Hematopoietic multipotent progenitor cell (in vitro differentiated cells): ENCODE measurements around the gene WIPF1. TPM values are rescaled to one million over a fixed set of nuclear protein-coding genes. Genes with fewer than 3 reads are reported as not detected.

Experiments
- DNase-seq, 3 donors: peaks; one replicate each; pipeline ENCODE4 v3.0.0-alpha.2; 2011 to 2015; ENCODE audit warnings: low read depth in 2 of 3, low spot score in 2 of 3
- total RNA-seq: library from RNA; depleted of rRNA; stranded (reverse); fragments of >200 nt; gene quantifications from one replicate; pipeline ENCODE4 v1.2.3, GENCODE V29; 2012

Gene WIPF1, protein sequence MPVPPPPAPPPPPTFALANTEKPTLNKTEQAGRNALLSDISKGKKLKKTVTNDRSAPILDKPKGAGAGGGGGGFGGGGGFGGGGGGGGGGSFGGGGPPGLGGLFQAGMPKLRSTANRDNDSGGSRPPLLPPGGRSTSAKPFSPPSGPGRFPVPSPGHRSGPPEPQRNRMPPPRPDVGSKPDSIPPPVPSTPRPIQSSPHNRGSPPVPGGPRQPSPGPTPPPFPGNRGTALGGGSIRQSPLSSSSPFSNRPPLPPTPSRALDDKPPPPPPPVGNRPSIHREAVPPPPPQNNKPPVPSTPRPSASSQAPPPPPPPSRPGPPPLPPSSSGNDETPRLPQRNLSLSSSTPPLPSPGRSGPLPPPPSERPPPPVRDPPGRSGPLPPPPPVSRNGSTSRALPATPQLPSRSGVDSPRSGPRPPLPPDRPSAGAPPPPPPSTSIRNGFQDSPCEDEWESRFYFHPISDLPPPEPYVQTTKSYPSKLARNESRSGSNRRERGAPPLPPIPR
- total RNA-seq, result 26.7 TPM

DNA sequence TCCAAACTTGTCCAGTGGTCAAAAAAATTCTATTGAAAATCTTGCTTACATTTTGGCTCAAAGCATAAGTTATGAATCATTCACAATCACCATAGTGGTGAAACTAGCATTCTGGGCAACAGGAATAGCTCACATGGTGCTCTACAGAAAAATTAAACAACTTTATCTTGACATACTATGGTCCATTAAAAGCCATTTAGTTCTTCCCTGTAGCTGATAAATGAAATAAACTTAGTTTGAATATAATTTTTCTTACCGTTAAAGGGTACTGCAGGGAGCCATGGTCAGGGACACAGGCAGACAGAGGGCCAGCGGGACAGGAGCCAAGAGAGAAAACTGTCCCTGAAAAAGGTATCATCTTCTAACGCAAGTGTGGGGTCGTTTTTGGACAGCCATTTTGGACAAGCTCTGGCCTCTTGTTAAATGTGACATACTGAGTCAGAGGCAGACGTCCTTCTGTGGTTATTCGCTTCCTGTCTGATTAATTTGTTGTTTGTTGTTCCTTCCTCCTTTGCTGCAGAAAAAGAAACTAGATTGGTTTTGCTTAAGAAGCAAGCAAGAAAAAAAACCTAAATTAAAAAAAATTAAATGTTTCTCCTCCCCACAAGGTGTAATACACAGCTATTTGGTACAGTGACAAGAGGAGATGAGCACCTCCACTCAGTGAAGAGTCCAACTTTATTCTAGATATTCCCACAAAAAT is at the start of gene WIPF1:
TSS of gene WIPF1 (minus strand) at position 460 of the 703 bp plus-strand sequence. CDS start 12,231 bp downstream, outside the sequence.
- peak; percentile 58 to 90 (median 87) for DNase-seq

DNA sequence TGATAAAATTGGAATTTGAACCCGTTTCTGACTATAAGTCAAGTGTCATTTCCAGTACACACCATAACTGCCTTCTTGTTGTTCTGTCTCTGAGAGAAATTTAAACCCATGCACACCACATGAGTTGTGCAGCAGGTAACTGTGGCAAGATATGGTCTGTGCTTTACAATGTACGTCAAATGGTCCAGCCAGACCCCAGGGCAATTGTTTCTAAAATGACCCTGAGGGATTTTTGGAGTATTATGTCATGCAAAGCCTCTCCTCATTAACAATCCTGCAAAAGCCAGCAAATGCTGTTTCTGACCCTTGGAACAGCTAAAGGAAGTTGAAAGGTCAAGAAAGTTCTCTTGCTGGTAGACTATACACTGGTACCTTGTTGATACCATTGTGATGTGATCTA is 47.7 kb upstream of the WIPF1 start:
- DNase-seq, result no peak

DNA sequence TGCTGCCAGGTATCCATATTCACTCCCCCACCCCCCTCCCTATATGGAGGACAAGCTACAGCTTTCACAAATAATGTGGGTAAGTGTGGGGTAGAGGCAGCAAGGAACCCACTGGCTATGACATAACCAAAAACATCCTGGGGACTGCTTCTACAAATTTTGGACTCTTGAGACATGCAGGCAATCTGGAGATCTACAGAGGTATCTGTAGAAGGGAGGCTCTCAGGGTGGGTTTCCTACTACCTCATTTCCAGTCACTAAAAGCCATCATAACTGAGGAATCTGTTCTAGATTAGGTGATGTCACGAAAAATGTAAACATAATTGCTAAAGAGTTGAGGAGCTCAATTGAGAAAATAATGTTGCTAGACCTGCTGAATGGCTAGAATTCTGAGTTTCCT is 46.8 kb upstream of the WIPF1 start:
- DNase-seq, result no peak

DNA sequence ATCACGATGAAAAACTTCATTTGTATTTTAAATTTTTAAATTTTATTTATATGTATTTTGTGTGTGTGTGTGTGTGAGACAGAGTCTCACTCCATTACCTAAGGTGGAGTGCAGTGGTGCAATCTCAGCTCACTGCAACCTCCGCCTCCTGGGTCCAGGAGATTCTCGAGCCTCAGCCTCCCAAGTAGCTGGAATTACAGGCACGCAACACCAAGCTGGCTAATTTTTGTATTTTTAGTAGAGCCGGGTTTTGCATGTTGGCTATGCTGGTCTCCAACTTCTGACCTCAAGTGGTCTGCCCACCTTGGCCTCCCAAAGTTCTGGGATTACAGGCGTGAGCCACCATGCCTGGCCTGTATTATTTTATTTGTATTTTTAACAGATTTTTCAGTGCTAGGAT is 45.8 kb upstream of the WIPF1 start:
- DNase-seq, result no peak

DNA sequence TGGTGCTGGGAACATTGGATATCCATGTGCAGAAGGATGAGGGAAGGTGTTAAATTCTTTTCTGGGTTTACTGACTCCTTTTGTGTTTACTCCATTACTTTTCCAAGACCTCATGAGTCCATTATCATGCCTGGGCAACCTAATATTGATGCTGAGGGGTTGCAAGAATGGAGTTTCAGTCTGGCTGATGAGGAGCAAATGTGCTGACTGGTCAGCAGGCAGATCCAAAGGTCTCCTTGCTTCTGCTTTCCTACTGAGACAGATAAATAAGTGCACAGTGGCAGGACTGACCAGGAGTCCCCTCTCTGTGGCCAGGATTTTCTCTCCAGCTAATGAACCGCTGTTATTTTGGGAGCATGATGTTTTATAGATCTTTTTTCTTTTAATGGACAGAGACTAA is 43.6 kb upstream of the WIPF1 start:
- no peak for DNase-seq

DNA sequence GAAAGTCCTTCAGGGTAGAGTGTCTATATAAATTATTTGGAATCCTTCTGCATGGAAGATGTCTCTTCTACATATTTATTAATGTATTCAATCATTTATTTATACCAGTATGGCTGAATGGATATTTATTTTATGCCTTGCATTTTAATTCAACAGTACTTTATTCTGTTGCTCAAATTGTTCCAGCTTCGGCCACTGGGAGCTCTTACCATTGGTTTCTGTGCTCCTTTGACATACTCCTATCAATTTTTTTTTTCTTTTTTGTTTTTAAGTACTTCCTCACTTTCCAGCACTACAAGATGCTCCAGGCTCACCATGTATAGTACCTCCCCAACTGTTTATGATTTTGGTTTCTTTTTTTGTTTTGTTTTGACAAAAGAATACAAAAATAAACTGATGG is 39.4 kb upstream of the WIPF1 start:
- DNase-seq, result peak in 1 of 3 donors; percentile 29

DNA sequence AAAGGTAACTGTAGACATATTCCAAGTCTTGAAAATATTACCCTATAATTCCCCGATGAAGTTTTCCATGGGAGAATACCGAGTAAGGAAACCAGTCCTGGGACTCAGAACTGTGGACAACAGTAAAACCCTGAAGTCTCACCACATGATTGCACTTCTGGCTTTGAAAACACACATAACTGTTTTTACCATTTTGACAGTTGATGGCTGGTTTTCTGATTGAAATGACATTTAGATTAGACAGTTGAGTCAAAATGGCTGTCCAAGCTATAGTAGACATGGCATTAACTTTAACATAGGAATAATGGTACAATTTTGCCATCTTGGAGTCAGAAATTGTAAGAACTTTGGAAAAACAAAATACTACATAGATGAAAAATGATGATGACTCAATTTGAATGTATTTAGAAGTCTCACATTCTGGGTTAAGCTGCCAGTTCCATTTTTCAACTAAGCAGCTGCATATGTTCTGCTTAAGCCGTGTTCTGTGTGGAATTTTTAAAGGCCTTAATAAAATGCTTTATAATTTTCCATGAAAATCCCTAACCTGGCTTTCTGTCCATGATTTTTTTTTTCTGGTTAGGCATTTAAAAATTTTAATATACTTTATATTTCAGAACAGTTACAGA is 38.3 kb upstream of the WIPF1 start:
- DNase-seq, result no peak

DNA sequence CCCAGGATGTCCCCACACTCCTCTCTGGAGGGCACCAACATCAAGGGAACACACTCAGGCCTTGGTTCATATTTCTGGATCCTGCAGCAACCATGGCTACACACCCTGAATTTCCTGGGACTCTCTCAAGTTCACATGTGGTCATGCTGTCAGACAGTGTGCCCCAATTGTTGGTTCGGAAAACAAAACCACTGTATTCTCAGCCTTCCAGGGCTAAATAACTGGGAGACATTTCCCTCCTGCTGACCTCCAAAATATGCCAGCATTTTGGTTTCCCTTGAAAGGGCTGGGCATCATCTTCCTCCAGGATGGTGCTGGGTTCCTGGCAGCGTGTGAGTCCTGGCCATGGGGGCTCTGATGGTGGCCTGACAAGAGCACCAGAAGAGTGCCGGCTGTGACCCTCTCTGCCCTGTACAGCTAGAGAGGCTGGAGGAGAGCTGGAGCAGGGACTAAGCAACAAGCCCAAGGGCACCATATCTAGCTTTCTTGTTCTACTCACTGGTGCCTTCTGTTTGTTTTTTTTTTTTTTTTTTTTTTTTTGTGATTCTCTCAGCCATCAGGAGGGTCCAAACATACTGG is 37.5 kb upstream of the WIPF1 start:
- no peak for DNase-seq

DNA sequence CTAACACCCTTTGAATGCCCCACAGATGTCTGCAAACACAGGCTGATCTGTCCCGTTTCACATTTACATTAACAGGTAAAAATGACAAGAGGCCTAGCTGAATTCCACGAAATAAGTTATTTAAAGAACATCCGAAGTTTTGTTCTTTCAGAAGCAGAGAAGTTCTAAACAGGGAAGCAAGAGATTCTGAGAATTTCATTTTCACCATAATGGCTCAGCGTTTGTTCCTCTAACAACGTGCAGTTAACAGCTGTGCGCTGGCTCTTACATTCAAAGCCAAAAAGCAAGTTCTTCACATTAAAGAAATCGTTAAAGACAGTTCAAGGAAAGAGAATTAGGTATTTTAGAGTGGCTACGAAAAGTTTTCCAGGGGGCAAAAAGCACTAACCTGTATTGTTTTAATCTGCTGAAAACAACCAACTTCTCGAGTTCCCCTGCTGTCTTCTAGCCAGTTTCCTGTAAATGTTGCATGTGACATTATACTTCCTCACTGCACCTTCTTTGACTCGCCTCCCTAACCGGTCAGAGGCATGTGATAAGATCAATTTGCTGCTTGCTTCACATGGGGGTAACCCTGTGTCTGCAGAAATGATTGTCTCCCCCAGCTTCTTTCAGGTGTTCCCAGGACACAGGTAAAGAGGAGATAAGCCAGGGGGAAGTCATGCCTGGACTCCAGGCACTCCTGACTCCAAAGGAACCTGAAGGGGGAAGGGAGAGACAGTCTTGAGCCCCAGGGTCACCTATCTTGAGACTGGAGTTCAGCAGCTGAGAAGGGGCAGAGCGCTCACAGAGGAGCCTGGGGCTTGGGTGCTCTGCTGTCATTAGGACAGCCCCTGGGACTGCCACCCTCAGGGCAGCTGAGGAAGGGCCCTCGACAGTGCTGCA is 36.8 kb upstream of the WIPF1 start:
- peak; percentile 28 to 57 (median 51) for DNase-seq

DNA sequence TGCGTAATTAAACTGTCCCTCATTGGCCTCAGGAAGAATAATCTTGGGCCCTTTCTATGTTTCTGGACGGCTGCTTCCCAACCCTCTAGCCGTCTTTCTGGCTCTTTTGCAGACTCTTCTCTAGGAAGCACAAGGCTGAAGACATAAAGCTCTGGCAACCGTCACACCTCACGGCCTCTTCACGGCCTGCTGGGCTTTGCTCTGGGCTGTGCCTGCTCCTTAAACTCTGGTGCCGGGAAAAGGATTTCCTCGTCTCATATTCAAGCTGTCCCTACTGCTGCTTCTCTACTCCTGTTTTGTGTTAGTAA is 36.0 kb upstream of the WIPF1 start:
- no peak for DNase-seq

DNA sequence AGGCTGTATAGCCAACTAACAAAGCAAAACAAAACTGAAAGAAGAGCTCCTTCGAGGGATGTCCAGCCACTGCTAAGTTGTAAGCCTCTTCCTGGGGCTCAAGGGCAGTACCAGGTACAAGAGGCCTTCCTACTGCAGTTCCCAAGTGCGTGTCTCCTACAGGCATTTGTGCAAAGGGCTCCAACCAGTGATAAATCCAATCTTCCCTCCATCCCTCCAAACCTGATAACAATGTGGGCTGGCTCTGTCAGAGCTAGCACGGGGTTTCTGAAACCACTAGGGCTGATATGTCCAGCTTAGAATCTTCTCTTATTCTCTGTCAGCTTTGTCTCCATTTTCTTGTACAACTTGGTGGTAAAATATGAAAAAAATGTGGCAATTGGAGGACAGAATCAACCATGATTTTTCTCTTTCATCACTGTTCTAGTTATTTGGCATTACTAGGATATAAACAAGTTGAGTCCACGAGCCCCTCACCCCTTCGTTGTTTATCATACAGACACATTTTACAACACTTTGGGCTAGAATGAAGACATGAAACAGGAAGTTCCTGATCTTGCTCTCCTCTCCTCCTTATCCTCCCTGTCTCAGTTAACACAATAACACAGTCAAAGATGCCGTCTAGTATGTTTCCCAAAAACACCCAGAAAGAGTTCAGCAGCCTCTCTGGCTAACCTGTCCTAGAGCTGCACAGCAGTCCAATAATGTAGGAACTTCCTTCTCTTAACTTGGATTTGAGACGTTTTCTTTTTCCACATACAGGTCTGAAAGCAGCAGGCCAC is 35.4 kb upstream of the WIPF1 start:
- peak in 1 of 3 donors; percentile 10 for DNase-seq

DNA sequence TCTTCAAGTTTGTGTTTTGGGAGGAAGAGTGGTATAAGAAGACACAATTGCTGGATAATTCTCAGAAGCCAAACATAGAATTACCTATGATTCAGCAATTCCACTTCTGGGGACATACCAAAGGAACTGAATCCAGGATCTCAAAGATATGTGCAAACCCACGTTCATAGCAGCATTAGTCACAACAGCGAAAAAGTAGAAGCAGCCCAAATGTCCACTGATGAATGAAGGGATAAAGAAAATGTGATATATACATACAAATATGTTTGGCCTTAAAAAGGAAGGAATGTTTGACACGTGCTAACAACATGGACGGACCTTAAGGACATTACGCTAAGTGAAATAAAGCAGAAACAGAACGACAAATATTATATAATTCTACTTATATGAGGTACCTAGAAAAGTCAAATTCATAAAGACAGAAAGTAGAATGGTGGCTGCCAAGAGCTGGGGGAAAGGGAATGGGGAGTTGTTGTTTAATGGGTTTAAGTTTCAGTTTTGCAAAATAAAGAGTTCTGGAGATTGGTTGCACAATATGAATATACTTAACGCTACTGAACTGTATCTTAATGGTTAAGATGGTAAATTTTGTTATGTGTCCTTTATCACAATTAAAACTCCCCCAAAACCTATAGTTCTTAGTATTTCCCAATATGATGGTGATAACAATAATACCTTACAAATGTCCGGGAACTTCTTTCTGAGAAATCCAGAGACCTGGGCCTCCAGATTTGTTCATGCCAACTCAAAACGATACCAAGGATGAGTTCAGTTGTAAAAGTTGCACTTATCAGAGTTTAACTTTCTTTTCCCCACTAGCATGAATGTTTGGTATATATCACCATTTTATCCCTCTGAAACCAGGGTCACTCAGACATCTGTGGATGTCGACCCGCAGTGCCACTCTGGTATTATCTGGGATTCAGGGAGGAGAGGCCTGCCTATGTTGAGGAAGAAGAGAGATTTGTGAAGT is 33.7 kb upstream of the WIPF1 start:
- no peak for DNase-seq

DNA sequence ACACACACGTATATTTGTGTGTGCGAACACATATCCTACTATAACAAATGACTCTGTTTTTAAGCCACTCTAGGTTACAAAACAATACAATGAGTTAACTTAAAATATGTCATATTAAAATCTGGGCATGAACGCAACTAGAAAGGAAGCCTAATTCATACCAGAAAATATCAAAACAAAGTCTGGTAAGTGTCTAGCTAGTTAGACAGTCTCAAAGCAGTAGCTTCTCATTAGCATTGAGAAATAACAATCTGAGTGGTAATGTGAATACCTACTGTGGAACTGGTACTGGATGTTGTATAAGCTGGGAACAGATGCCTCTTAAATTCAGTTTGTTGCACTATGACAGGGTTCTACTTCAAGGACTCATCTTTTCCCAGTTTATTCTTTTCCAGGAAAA is 32.5 kb upstream of the WIPF1 start:
- no peak for DNase-seq

DNA sequence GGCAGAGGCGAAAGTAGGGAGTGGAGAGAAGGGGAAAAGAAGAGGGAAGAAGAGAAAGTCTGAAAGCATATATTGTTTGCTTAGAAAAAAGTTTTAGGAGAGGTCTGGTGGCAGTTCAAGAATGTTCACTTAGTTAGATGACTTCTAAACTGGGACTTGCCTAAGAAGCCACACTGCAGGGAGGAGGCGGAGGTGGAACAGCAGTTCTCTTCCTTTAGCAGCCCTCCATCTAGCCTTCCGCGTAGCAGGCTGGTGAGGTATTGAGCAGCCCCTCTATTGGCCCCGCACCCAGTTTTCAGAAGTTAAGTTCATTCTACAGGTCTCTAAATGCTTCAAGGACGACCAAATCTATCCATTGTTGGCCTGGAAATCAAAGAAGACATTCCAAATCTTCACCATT is 31.9 kb upstream of the WIPF1 start:
- no peak for DNase-seq

DNA sequence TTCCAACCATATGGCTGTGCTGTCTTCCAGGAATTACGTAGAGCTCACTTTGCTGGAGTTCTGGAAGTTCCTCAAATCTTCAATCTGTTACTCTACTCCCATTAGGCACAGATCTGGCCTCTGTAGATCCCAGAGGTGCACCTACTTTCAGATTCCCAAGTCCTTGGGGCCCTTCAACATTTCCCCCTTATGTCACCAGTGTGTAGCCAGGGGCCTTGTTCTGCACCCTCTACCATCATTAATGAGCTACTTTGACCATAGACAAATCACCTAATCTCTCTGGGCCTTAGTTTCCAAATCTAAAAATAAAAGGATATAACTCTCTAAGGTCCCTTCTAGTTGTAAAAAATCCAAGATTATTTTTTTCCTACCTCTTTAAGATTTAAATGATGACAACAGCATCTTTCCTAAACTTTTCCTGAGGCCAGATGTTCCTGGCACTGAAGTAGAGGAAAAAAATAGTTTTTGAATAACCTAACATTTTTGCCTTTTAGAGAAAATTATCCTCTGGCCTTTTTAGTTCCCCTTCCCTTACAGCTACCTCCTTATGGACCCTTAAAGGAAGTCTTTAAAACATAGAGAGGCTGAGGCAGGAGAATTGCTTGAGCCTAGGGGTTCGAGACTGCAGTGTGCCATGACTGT is 31.0 kb upstream of the WIPF1 start:
- no peak for DNase-seq

DNA sequence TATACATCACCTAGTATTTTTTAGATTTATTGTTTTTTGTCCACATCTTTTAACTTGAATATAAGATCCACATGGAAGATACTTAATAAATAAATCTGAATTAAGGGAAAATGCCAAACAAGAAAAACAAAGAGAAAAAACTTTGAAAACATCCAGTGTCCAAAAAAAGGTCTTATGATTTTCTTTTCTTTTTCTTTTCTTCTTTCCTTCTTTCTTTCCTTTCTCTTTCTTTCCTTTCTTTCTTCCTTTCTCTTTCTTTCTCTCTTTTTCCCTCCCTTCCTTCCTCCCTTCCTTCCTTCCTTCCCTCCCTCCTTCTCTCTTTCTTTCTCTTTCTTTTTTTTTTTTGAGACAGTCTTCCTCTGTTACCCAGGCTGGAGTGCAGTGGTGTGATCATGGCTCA is 29.6 kb upstream of the WIPF1 start:
- no peak for DNase-seq

DNA sequence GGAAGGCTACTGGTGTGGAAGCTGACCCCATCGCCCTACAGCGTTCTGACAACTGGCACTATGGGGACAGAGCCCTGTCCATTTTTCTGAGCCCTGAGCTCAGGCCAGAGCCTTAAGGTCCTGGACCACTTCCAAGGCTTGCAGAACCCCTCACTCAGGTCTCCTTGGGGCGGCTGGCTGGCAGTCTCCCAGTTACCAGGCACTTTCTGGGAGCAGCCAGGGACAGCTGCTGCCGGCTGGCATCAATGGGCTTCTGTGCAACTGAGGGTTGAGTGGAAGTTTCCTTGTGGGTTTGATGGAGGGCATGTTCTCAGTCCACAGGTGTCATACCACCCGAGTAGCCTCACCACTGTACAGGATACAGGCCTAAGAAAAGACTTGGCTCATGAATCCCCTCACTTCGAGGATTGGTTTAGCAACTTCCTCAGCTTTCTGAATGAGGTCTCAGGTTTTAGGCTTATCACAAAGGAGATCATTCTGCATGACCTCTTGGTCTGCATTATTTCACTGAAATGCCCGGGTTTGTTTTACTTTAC is 27.4 kb upstream of the WIPF1 start:
- no peak for DNase-seq

DNA sequence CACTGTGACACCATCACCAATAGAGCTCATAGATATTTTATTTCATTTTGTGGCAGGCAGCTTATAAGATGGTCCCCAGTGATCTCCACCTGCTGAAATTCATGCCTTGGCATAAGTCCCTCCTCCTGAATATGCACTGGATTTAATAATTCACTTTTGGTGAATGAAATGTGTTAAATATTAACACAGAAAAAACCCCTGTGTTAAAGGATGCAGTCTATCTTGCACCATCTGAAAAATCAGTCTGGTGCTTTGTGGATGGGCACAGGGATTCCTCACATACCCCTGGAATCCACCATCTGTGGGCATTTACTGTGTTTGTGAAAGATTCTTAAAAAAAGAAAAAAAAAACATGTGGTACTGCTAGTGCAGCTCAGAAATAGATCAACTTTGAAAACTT is 26.1 kb upstream of the WIPF1 start:
- DNase-seq, result no peak
